SK-N-SH treated with all-trans-retinoic acid at 6 μM for 48 hours (cell line): Measurements from ENCODE around the gene TSSK2.

Experiments
- ATAC-seq: fragments of 200-7000 bp; cut with Tn5 transposase; 3 replicates; pipeline ENCODE4 v1.9.1; 2020; ENCODE audit warnings: mild to moderate bottlenecking, moderate library complexity
- ARNTL ChIP-seq: fragments of 450-650 bp; formaldehyde crosslinking; IDR thresholded peaks from 2 replicates; pipeline ENCODE4 v1.5.0; 2020; ENCODE audit warnings: low read depth, mild to moderate bottlenecking, moderate library complexity, borderline replicate concordance
- BACH2 ChIP-seq: fragments of 250-450 bp; sonication (Bioruptor Pico); IDR thresholded peaks from 2 replicates; pipeline ENCODE4 v1.9.0; 2021; ENCODE audit warnings: mild to moderate bottlenecking, borderline replicate concordance
- CSDC2 ChIP-seq: fragments of 250-450 bp; sonication (Bioruptor Pico); IDR thresholded peaks from 2 replicates; pipeline ENCODE4 v1.5.0; 2020; ENCODE audit warnings: mild to moderate bottlenecking, moderate library complexity
- ESRRG ChIP-seq: fragments of 250-450 bp; sonication (Bioruptor Pico); IDR thresholded peaks from 2 replicates; pipeline ENCODE4 v1.6.1; 2021; ENCODE audit warnings: mild to moderate bottlenecking
- GLIS3 ChIP-seq: fragments of 250-450 bp; sonication (Bioruptor Pico); IDR thresholded peaks from 2 replicates; pipeline ENCODE4 v1.5.0; 2020; ENCODE audit warnings: mild to moderate bottlenecking, moderate library complexity
- ISL1 ChIP-seq: fragments of 250-450 bp; sonication (Bioruptor Pico); IDR thresholded peaks from 2 replicates; pipeline ENCODE4 v2.1.2; 2022; ENCODE audit warnings: mild to moderate bottlenecking, moderate library complexity
- OSR1 ChIP-seq: fragments of 250-450 bp; sonication (Bioruptor Pico); IDR thresholded peaks from 2 replicates; pipeline ENCODE4 v1.8.0; 2022; ENCODE audit warnings: moderate library complexity, mild to moderate bottlenecking, inconsistent platforms
- PPARA ChIP-seq: fragments of 250-450 bp; sonication (Bioruptor Pico); IDR thresholded peaks from 2 replicates; pipeline ENCODE4 v1.5.0; 2020; ENCODE audit warnings: mild to moderate bottlenecking, borderline replicate concordance
- RARB ChIP-seq: fragments of 250-450 bp; sonication (Bioruptor Pico); IDR thresholded peaks from 2 replicates; pipeline ENCODE4 v1.8.0; 2021; ENCODE audit warnings: mild to moderate bottlenecking, moderate library complexity
- SNAI2 ChIP-seq: fragments of 250-450 bp; sonication (Bioruptor Pico); IDR thresholded peaks from 2 replicates; pipeline ENCODE4 v1.5.0; 2020; ENCODE audit warnings: mild to moderate bottlenecking, moderate library complexity
- TCF4 ChIP-seq: fragments of 250-450 bp; sonication (Bioruptor Pico); IDR thresholded peaks from 2 replicates; pipeline ENCODE4 v1.8.0; 2021; ENCODE audit warnings: mild to moderate bottlenecking, moderate library complexity, borderline replicate concordance
- TOX ChIP-seq: fragments of 250-450 bp; sonication (Bioruptor Pico); IDR thresholded peaks from 2 replicates; pipeline ENCODE4 v1.8.0; 2021; ENCODE audit warnings: mild to moderate bottlenecking, moderate library complexity, borderline replicate concordance
- ZC3H10 ChIP-seq: fragments of 250-450 bp; sonication (Bioruptor Pico); IDR thresholded peaks from 2 replicates; pipeline ENCODE4 v1.5.1; 2021; ENCODE audit warnings: mild to moderate bottlenecking, moderate library complexity
- ZFP3 ChIP-seq: fragments of 250-450 bp; sonication (Bioruptor Pico); IDR thresholded peaks from 2 replicates; pipeline ENCODE4 v1.5.0; 2020; ENCODE audit warnings: mild to moderate bottlenecking, moderate library complexity
- ZFP30 ChIP-seq: fragments of 450-650 bp; formaldehyde crosslinking; IDR thresholded peaks from 2 replicates; pipeline ENCODE4 v1.5.0; 2022; ENCODE audit warnings: mild to moderate bottlenecking, moderate library complexity
- ZNF565 ChIP-seq: fragments of 450-650 bp; formaldehyde crosslinking; conservative IDR thresholded peaks from 2 replicates; pipeline ENCODE4 v1.5.0; 2020; ENCODE audit warnings: low read depth, mild to moderate bottlenecking, moderate library complexity
- TF ChIP-seq, protein P1 (sequence below): fragments of 250-450 bp; sonication (Bioruptor Pico); IDR thresholded peaks from 2 replicates; pipeline ENCODE4 v1.8.0; 2021; ENCODE audit warnings: low read depth, mild to moderate bottlenecking, moderate library complexity, borderline replicate concordance
- TF ChIP-seq, protein P2 (sequence below): fragments of 250-450 bp; sonication (Bioruptor Pico); IDR thresholded peaks from 2 replicates; pipeline ENCODE4 v1.5.1; 2020; ENCODE audit warnings: low read depth, mild to moderate bottlenecking, moderate library complexity
- TF ChIP-seq, protein P3 (sequence below): fragments of 250-450 bp; sonication (Bioruptor Pico); IDR thresholded peaks from 2 replicates; pipeline ENCODE4 v1.8.0; 2020; ENCODE audit warnings: mild to moderate bottlenecking, moderate library complexity, borderline replicate concordance

The TSSK2 gene

DNA sequence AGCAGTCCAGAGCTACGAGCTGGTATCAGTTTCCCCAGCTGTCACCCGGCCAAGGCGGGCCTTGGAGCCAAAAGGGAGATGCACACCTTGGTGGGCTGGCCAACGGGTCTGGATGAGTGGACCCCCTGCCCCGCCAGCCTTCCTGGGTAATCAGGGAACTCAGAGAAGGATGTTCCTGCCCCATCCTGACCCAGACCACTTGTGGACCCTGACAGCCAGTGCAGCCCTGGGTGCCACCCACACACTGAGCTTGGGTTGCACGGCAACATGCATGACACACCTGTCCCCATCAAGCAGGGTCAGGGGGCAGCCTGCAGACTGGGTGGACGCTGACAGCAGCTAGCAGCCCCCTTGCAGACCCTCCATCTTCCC lies 38.8 kb downstream of the TSSK2 start:
- ATAC-seq = no peak
- TF ChIP-seq ESRRG (CRISPR knock-in tag) (no peak), ZFP30 (CRISPR knock-in tag) (no peak), TOX (CRISPR knock-in tag) (no peak), RARB (CRISPR knock-in tag) (no peak), ZFP3 (CRISPR knock-in tag) (no peak), PPARA (CRISPR knock-in tag) (no peak), TCF4 (CRISPR knock-in tag) (no peak), ISL1 (no peak), ZC3H10 (no peak)

DNA sequence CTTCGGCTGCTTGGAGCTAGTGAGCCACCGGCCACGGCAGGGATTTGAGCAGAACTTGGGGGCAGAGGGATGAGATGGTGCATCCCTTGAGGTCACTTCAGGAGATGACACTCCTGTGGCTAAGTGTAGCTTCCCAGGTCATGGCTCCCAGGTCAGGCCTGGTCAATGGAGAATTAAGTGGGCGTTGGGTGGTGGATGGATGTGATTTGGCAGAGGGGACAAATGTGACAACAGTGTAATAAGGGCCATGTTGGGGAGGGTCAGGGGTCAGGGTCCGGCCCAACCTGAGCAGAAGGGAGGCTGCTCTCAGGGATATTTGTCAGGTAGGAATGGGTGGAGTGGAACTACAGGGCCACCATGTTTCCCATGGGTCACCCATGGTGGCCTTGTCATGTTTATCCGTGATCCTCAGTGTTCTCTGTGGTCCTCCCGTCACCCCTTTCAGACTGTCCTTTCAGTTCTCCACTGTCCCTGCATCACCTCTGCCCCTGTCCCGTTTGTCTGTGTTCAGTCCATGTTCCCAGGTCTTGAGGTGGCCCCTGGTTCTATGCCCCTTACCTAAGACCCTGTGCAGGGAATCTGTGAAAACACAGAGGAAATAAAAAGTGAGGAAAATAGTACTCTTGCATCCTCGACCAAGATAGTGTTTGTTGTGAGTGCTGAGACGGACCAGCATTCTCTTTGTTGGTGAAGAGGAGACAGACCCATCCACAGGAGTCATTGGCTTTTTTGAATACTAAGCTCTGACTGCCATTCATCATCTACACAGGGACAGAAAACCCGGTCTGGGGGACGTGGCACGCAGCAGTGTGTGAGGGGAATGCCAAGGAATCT lies 41.3 kb downstream of the TSSK2 start:
- TF ChIP-seq TOX (CRISPR knock-in tag) (no peak), SNAI2 (CRISPR knock-in tag) (no peak), ZFP30 (CRISPR knock-in tag) (no peak), ISL1 (no peak)
- TF ChIP-seq, protein P1, sequence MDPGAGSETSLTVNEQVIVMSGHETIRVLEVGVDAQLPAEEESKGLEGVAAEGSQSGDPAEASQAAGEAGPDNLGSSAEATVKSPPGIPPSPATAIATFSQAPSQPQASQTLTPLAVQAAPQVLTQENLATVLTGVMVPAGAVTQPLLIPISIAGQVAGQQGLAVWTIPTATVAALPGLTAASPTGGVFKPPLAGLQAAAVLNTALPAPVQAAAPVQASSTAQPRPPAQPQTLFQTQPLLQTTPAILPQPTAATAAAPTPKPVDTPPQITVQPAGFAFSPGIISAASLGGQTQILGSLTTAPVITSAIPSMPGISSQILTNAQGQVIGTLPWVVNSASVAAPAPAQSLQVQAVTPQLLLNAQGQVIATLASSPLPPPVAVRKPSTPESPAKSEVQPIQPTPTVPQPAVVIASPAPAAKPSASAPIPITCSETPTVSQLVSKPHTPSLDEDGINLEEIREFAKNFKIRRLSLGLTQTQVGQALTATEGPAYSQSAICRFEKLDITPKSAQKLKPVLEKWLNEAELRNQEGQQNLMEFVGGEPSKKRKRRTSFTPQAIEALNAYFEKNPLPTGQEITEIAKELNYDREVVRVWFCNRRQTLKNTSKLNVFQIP (CRISPR knock-in tag) = no peak
- TF ChIP-seq, protein P2, sequence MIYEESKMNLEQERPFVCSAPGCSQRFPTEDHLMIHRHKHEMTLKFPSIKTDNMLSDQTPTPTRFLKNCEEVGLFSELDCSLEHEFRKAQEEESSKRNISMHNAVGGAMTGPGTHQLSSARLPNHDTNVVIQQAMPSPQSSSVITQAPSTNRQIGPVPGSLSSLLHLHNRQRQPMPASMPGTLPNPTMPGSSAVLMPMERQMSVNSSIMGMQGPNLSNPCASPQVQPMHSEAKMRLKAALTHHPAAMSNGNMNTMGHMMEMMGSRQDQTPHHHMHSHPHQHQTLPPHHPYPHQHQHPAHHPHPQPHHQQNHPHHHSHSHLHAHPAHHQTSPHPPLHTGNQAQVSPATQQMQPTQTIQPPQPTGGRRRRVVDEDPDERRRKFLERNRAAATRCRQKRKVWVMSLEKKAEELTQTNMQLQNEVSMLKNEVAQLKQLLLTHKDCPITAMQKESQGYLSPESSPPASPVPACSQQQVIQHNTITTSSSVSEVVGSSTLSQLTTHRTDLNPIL = no peak
- TF ChIP-seq, all 23 proteins: peak for 0
- ATAC-seq = no peak

DNA sequence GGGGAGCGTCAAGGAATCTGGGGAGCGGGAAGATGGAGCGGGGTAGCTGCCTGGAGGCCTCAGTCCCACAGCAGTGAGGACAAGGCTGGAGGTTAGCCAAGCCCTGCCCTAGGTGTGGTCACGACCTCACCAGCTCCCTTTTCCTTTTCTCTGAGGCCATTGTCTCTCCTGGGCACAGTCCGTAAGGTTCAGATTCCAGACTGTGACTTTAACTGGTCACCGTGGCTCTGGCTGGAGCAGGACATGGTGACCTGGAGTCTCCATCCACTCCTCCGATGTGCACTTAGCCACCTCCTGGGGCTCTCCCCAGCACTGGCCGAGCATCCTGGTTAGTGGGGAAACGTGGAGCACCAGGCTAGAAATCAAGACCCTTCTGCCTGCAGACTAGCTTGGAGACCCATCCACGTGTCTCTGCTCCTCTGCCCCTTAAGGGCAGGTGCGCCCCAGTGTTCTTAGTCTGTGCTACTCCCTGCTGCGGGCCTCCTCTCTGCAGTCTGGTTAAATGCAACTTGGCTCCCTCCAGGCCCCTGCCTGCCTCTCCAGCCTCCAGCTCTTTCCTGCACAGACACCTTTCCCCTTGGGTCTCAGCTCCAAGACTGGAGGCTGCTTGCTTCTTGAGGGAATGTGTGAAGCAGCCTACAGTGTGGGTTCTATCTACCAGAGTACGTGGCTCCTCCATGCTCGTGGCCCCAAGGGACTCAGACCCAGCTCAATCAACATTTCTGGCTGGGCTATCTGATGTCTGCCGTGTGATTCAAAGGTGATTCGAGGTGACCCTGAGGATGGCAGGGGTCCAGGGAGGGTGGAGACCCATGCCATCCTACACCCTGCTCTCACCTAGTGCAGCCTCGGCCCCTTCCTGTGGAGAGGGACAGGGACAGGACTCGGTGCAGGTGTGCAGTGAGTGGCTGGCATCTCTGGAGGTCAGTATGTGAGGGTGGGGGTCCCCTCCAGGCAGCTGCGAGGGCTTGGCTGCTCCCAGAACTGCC lies 42.2 kb downstream of the TSSK2 start:
- no peak for ATAC-seq
- TF ChIP-seq, protein P1 (CRISPR knock-in tag) = no peak
- TF ChIP-seq ZFP3 (CRISPR knock-in tag) (no peak), ZNF565 (no peak), ISL1 (no peak), TOX (CRISPR knock-in tag) (no peak), ARNTL (CRISPR knock-in tag) (no peak), BACH2 (CRISPR knock-in tag) (no peak), ZC3H10 (no peak), RARB (CRISPR knock-in tag) (no peak), OSR1 (CRISPR knock-in tag) (no peak), ESRRG (CRISPR knock-in tag) (no peak)
- TF ChIP-seq, protein P3, sequence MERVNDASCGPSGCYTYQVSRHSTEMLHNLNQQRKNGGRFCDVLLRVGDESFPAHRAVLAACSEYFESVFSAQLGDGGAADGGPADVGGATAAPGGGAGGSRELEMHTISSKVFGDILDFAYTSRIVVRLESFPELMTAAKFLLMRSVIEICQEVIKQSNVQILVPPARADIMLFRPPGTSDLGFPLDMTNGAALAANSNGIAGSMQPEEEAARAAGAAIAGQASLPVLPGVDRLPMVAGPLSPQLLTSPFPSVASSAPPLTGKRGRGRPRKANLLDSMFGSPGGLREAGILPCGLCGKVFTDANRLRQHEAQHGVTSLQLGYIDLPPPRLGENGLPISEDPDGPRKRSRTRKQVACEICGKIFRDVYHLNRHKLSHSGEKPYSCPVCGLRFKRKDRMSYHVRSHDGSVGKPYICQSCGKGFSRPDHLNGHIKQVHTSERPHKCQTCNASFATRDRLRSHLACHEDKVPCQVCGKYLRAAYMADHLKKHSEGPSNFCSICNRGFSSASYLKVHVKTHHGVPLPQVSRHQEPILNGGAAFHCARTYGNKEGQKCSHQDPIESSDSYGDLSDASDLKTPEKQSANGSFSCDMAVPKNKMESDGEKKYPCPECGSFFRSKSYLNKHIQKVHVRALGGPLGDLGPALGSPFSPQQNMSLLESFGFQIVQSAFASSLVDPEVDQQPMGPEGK (CRISPR knock-in tag) = no peak

DNA sequence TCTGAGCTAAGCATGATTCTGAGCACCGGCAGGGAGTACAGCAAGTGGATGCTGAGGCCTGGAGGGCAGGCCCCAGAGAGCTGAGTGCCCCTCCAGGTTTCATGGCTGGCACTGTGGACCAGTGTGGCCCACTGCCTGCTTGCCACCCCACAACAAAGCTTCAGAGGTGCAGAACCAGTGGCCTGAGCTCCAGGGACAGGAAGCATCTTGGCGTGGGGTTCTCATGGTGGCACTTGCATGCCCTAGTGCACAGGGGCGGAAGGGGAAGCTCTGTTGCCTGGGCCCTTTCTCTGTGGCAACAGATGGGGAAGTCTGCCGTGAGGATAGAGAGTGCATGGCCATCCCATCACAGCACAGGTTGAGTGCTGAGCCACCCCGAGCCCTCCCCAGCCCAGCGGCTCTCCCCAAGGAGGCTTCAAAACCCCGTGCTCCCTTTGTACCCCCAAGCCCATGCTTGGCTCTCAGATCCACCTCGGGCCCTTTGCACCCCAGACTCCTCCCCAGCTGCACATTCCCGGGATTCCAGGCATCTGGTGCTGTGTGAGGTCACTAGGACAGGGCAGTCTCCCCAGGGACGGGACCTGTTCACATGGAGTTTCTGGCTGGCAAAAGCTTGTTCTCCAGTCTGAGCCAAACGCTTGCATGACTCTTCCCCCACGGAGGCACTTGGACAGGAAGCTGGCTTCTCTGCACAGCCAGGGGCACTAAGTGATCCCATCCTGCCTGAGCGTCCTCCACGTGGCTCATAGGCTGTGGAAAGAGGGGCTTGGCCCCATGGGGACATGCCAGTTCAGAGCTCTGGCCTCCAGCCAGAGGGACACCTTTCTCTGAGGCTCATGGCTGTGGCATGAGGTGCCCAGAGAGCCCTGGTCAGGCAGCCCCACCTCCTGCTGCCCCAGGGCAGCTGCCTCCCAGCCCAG lies 43.3 kb downstream of the TSSK2 start:
- no peak for ATAC-seq
- TF ChIP-seq ZC3H10 (no peak), ZFP30 (CRISPR knock-in tag) (no peak), PPARA (CRISPR knock-in tag) (no peak), GLIS3 (CRISPR knock-in tag) (no peak), ESRRG (CRISPR knock-in tag) (no peak), ARNTL (CRISPR knock-in tag) (no peak), RARB (CRISPR knock-in tag) (no peak), CSDC2 (CRISPR knock-in tag) (no peak), OSR1 (CRISPR knock-in tag) (no peak), SNAI2 (CRISPR knock-in tag) (no peak)
- TF ChIP-seq, protein P3 (CRISPR knock-in tag) = no peak
- TF ChIP-seq, protein P2 = no peak
